Measurements from ENCODE around the gene CLDN14.
A peak's percentile ranks its signal among the peaks of the same experiment; 100 is the strongest.

CLDN14 gene

DNA sequence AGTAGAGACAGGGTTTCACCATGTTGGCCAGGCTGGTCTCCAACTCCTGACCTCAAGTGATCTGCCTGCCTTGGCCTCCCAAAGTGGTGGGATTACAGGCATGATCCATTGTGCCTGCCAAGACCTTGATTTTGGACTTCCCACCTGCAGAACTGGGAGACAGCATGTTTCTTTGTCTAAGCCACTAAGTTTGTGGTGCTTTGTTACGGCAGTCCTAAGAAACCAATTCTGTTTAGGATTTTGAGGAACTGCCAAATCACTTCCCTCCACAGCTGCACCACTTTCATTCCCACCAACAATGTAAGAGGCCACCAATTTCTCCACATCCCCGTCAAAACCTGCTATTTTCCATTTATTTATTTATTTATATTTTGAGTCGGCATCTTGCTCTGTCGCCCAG, 48.7 kb downstream of the CLDN14 start:
- H4K8ac ChIP-seq (ENCODE audit: low read depth, low read length), result no peak overlapping the region
- H3K4ac ChIP-seq (ENCODE audit: low read depth, low read length), result no peak overlapping the region
- no peak overlapping the region for H2AFZ ChIP-seq (ENCODE audit: insufficient read depth, low read length, poor library complexity)
- WGBS (ENCODE audit: extremely low coverage, insufficient coverage, insufficient read length), result no CpG with 5 or more reads among the region's 4 CpGs
- DNase-seq, result no peak
- no peak overlapping the region for H2BK5ac ChIP-seq (ENCODE audit: low read depth, low read length, poor library complexity)
- H3K14ac ChIP-seq (ENCODE audit: low read length), result no peak overlapping the region
- no peak overlapping the region for H3K18ac ChIP-seq (ENCODE audit: low read length)
- H2AK5ac ChIP-seq (ENCODE audit: low read length), result no peak overlapping the region
- H3K36me3 ChIP-seq (ENCODE audit: control insufficient read depth in 1 of 2, insufficient read depth in 2 of 2, low read length in 2 of 2), result no peaks in the 10 kb centered on the region
- H3K27ac ChIP-seq (ENCODE audit: low read depth, low read length), result no peak overlapping the region
- no peaks in the 10 kb centered on the region for H3K9me3 ChIP-seq (ENCODE audit: insufficient read depth, low read depth, low read length)
- H3K4me2 ChIP-seq (ENCODE audit: low read length), result no peak overlapping the region
- H2BK12ac ChIP-seq (ENCODE audit: low read length), result no peak overlapping the region
- H3K4me3 ChIP-seq (ENCODE audit: low read depth, low read length), result no peak overlapping the region
- no peak overlapping the region for H4K91ac ChIP-seq (ENCODE audit: low read depth, low read length)
- peaks cover 13 to 18% of the 10 kb centered on the region in 2 experiments for H3K4me1 ChIP-seq (ENCODE audit: control insufficient read depth in 1 of 2, insufficient read depth in 2 of 2, low read length in 2 of 2)
- no peak overlapping the region for H2BK120ac ChIP-seq (ENCODE audit: insufficient read depth, low read length, poor library complexity)
- H3K79me2 ChIP-seq (ENCODE audit: control insufficient read depth, insufficient read depth, low read length, poor library complexity), result no peaks in the 10 kb centered on the region
- peaks cover 9% of the 10 kb centered on the region for H3K79me1 ChIP-seq (ENCODE audit: low read length)
- H3K27me3 ChIP-seq (ENCODE audit: insufficient read depth, low read length), result no peaks in the 10 kb centered on the region
- H4K12ac ChIP-seq (ENCODE audit: low read depth, low read length), result no peak overlapping the region
- no peak overlapping the region for H3K23ac ChIP-seq (ENCODE audit: low read length)
- H3K9ac ChIP-seq (ENCODE audit: low read length), result no peak overlapping the region

GRCh38 chr21:36430841-36431240, 49.1 kb downstream of the CLDN14 start:
- Histone ChIP-seq H3K27ac (ENCODE audit: low read depth, low read length) (peak overlapping the region; percentile 66), H2BK12ac (ENCODE audit: low read length) (peak overlapping the region; percentile 55), H3K79me1 (ENCODE audit: low read length) (peaks cover 9% of the 10 kb centered on the region), H3K27me3 (ENCODE audit: insufficient read depth, low read length) (no peaks in the 10 kb centered on the region), H3K14ac (ENCODE audit: low read length) (peak overlapping the region; percentile 70), H3K9me3 (ENCODE audit: insufficient read depth, low read depth, low read length) (no peaks in the 10 kb centered on the region), H4K91ac (ENCODE audit: low read depth, low read length) (peak overlapping the region; percentile 81), H3K79me2 (ENCODE audit: control insufficient read depth, insufficient read depth, low read length, poor library complexity) (no peaks in the 10 kb centered on the region), H4K8ac (ENCODE audit: low read depth, low read length) (peak overlapping the region; percentile 67), H3K23ac (ENCODE audit: low read length) (peak overlapping the region; percentile 66), H3K18ac (ENCODE audit: low read length) (peak overlapping the region; percentile 49), H3K4me2 (ENCODE audit: low read length) (no peak overlapping the region), H3K9ac (ENCODE audit: low read length) (no peak overlapping the region), H3K4ac (ENCODE audit: low read depth, low read length) (peak overlapping the region; percentile 66), H2BK120ac (ENCODE audit: insufficient read depth, low read length, poor library complexity) (peak overlapping the region; percentile 68), H2AK5ac (ENCODE audit: low read length) (peak overlapping the region; percentile 60), H2BK5ac (ENCODE audit: low read depth, low read length, poor library complexity) (peak overlapping the region; percentile 90), H3K36me3 (ENCODE audit: control insufficient read depth in 1 of 2, insufficient read depth in 2 of 2, low read length in 2 of 2) (no peaks in the 10 kb centered on the region), H3K4me1 (ENCODE audit: control insufficient read depth in 1 of 2, insufficient read depth in 2 of 2, low read length in 2 of 2) (peaks cover 13 to 18% of the 10 kb centered on the region in 2 experiments), H2AFZ (ENCODE audit: insufficient read depth, low read length, poor library complexity) (no peak overlapping the region), H4K12ac (ENCODE audit: low read depth, low read length) (no peak overlapping the region), H3K4me3 (ENCODE audit: low read depth, low read length) (no peak overlapping the region)
- WGBS (ENCODE audit: extremely low coverage, insufficient coverage, insufficient read length), result no CpG with 5 or more reads among the region's 4 CpGs
- no peak for DNase-seq

- H4K8ac ChIP-seq (ENCODE audit: low read depth, low read length), result peak overlapping the region; percentile 80
- peak overlapping the region; percentile 77 for H2BK5ac ChIP-seq (ENCODE audit: low read depth, low read length, poor library complexity)
- no peaks in the 10 kb centered on the region for H3K79me2 ChIP-seq (ENCODE audit: control insufficient read depth, insufficient read depth, low read length, poor library complexity)
- no peak overlapping the region for H3K23ac ChIP-seq (ENCODE audit: low read length)
- no peaks in the 10 kb centered on the region for H3K36me3 ChIP-seq (ENCODE audit: control insufficient read depth in 1 of 2, insufficient read depth in 2 of 2, low read length in 2 of 2)
- no peak overlapping the region for H4K12ac ChIP-seq (ENCODE audit: low read depth, low read length)
- peak overlapping the region; percentile 78 for H4K91ac ChIP-seq (ENCODE audit: low read depth, low read length)
- H3K18ac ChIP-seq (ENCODE audit: low read length), result peak overlapping the region; percentile 31
- no peaks in the 10 kb centered on the region for H3K9me3 ChIP-seq (ENCODE audit: insufficient read depth, low read depth, low read length)
- WGBS (ENCODE audit: extremely low coverage, insufficient coverage, insufficient read length), result no CpG with 5 or more reads among the region's 22 CpGs
- H3K14ac ChIP-seq (ENCODE audit: low read length), result peak overlapping the region; percentile 28
- H3K79me1 ChIP-seq (ENCODE audit: low read length), result peaks cover 9% of the 10 kb centered on the region
- H3K4me2 ChIP-seq (ENCODE audit: low read length), result peak overlapping the region; percentile 13
- H2AK5ac ChIP-seq (ENCODE audit: low read length), result no peak overlapping the region
- H3K27ac ChIP-seq (ENCODE audit: low read depth, low read length), result peak overlapping the region; percentile 94
- no peak overlapping the region for H3K9ac ChIP-seq (ENCODE audit: low read length)
- no peak overlapping the region for H3K4me3 ChIP-seq (ENCODE audit: low read depth, low read length)
- peak overlapping the region; percentile 82 for H2BK120ac ChIP-seq (ENCODE audit: insufficient read depth, low read length, poor library complexity)
- H2AFZ ChIP-seq (ENCODE audit: insufficient read depth, low read length, poor library complexity), result no peak overlapping the region
- no peak overlapping the region for H3K4ac ChIP-seq (ENCODE audit: low read depth, low read length)
- DNase-seq, result peak; percentile 99 to 100
- no peaks in the 10 kb centered on the region for H3K27me3 ChIP-seq (ENCODE audit: insufficient read depth, low read length)
- peak overlapping the region; percentile 62 for H2BK12ac ChIP-seq (ENCODE audit: low read length)
- H3K4me1 ChIP-seq (ENCODE audit: control insufficient read depth in 1 of 2, insufficient read depth in 2 of 2, low read length in 2 of 2), result peaks cover 15 to 23% of the 10 kb centered on the region in 2 experiments
Observed at GRCh38 chr21:36429947-36430546, 49.9 kb downstream of the CLDN14 start.

DNA sequence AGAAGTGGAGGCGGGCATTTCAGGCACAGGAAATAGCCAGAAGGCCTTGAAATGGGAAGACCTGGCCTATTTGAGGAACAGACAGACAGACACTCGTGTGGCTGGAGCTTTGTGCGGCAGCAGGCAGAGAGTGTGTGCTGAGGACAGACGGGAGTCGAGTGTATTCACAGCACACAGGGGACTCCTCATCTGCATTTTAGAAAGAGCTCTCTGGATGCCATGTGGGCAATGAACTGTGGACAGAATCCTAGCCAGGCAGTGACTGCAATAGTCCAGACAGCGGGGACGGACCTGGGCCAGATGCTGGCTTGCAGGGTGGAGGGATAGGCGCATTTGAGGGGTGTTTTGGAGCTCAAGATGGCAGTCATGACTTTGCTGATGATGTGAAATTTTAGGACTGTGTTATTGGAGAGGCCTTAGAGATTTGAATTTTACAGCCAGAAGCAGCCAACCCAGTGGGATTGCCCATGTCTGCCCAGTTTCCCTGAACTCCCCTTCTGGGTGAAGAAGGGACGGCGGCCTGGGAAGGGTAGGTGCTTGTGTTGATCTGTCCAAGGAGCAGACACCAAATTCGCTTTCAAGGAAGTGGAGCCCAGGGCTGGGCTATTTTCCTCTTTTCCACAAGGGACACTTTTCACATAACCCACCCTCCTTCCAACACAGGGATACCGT, 51.0 kb downstream of the CLDN14 start:
- no peak overlapping the region for H3K4ac ChIP-seq (ENCODE audit: low read depth, low read length)
- WGBS (ENCODE audit: extremely low coverage, insufficient coverage, insufficient read length), result no CpG with 5 or more reads among the region's 12 CpGs
- peak overlapping the region; percentile 78 for H4K91ac ChIP-seq (ENCODE audit: low read depth, low read length)
- H3K9ac ChIP-seq (ENCODE audit: low read length), result no peak overlapping the region
- peak overlapping the region; percentile 39 for H2BK12ac ChIP-seq (ENCODE audit: low read length)
- no peak overlapping the region for H3K4me3 ChIP-seq (ENCODE audit: low read depth, low read length)
- H4K12ac ChIP-seq (ENCODE audit: low read depth, low read length), result no peak overlapping the region
- no peaks in the 10 kb centered on the region for H3K79me2 ChIP-seq (ENCODE audit: control insufficient read depth, insufficient read depth, low read length, poor library complexity)
- H3K23ac ChIP-seq (ENCODE audit: low read length), result no peak overlapping the region
- peak overlapping the region; percentile 17 for H2AK5ac ChIP-seq (ENCODE audit: low read length)
- no peak overlapping the region for H3K4me2 ChIP-seq (ENCODE audit: low read length)
- peak overlapping the region; percentile 82 for H2BK120ac ChIP-seq (ENCODE audit: insufficient read depth, low read length, poor library complexity)
- peaks cover 15 to 23% of the 10 kb centered on the region in 2 experiments for H3K4me1 ChIP-seq (ENCODE audit: control insufficient read depth in 1 of 2, insufficient read depth in 2 of 2, low read length in 2 of 2)
- H3K36me3 ChIP-seq (ENCODE audit: control insufficient read depth in 1 of 2, insufficient read depth in 2 of 2, low read length in 2 of 2), result no peaks in the 10 kb centered on the region
- H4K8ac ChIP-seq (ENCODE audit: low read depth, low read length), result peak overlapping the region; percentile 23
- no peak for DNase-seq
- H3K27ac ChIP-seq (ENCODE audit: low read depth, low read length), result peak overlapping the region; percentile 94
- peaks cover 9% of the 10 kb centered on the region for H3K79me1 ChIP-seq (ENCODE audit: low read length)
- peak overlapping the region; percentile 8 for H3K14ac ChIP-seq (ENCODE audit: low read length)
- H3K27me3 ChIP-seq (ENCODE audit: insufficient read depth, low read length), result no peaks in the 10 kb centered on the region
- H2BK5ac ChIP-seq (ENCODE audit: low read depth, low read length, poor library complexity), result no peak overlapping the region
- H3K18ac ChIP-seq (ENCODE audit: low read length), result peak overlapping the region; percentile 31
- no peaks in the 10 kb centered on the region for H3K9me3 ChIP-seq (ENCODE audit: insufficient read depth, low read depth, low read length)
- no peak overlapping the region for H2AFZ ChIP-seq (ENCODE audit: insufficient read depth, low read length, poor library complexity)
